HG03066 (cell line): Measurements from ENCODE around the gene CSNK1G2.
"Not testable (repeated sequence)": the region's sequence is repeated elsewhere in the genome, so short reads cannot be mapped to it uniquely, and the experiment has no call there.

ENCODE experiments used
- ATAC-seq: cut with Tn5 transposase; IDR thresholded peaks from one replicate; pipeline ENCODE4 v1.9.1; 2021; ENCODE audit warnings: low read depth; ENCODE audit not compliant: unreplicated experiment

The CSNK1G2 gene

DNA sequence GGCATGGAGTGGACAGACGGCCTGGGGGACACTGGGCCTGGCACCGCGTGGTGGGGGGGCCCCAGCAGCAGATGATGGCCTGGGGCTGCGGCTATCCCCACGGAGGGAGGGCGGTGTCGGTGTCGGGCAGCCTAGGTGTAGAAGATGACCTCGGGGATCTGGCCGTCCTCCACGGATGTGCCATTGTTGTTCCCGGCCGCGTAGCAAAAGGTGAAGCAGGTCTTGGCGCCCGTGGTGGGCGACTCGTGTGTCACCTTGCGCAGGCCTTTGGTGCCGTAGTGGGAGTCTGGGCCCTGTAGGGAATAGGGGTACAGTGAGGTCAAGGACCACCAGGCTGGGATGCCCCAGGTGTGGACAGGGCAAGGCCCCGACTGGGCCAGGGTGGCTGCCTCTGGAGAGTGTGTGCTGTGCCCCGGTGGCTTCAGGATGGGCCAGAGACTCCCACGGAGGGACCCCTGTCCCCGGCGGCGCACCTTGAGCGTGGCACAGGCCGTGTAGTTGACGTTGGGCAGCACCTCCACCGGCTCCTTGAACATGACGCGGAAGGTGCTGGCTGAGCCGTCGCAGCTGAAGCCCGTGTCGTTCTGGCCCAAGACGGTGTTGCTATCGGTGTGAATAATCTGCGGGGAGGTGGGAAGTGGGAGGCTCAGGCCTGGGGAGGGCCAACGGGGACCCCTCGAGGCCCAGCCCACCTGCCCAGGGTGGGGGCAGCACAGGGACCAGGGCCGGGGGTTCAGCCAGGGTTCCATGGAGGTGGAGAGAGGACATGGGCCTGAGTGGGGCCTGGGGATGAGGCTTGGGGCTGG lies 45.6 kb downstream of the CSNK1G2 start:
- no peak for ATAC-seq

DNA sequence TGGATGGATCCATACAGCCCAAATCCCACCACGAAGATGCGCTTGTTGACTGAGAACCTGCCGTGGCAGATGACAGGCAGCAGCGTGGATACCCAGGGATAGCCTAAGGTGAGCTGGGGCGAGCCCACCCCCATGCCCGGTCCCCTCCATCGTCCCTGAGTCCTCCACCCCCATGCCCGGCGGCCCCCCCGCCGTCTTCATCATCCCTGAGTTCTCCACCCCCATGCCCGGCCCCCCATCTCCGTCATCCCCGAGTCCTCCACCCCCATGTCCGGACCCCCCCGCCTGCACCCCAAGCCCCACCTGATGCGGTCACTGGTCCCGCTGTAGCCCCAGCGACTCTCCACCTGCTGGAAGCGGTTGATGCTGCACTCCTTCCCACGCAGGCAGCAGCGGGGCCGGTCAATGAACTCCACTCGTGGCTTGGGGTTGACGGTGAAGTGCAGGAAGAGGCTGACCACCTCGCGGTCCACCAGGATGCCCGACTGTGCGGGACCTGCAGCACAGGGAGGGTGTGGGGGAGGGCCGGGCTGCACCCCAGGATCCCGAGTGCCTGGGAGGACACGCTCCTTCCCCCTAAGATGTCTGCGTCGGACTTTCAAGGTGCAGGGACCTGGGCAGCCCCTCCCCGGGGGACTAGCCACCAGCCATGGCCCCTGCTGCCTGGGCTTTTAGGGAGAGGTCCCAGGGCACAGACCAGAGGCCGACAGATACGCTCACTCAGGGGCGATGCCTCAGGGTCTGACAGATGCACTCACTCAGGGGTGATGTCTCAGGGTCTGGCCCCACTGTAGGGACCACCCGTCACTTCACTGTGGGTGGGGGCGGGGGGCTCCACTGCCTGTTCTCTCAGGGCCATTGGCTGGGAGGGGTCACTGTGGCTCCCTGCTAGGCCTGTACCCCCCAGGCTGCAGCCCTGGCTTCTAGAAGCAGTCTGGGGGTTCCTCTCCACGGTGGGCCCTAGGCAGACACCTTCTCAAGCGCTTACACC lies 46.5 kb downstream of the CSNK1G2 start:
- no peak for ATAC-seq

DNA sequence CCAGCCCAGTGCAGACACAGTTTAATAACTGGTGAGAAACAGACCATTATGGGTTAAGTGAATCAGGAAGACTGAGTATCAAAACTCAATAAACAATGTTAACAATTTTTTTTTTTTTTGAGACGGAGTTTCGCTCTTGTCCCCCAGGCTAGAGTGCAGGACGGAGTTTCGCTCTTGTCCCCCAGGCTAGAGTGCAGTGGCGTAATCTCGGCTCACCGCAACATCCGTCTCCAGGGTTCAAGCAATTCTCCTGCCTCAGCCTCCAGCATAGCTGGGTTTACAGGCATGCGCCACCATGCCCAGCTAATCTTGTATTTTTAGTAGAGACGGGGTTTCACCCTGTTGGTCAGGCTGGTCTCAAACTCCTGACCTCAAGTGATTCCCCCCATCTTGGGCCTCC lies 47.5 kb downstream of the CSNK1G2 start:
- not testable (repeated sequence) for ATAC-seq

DNA sequence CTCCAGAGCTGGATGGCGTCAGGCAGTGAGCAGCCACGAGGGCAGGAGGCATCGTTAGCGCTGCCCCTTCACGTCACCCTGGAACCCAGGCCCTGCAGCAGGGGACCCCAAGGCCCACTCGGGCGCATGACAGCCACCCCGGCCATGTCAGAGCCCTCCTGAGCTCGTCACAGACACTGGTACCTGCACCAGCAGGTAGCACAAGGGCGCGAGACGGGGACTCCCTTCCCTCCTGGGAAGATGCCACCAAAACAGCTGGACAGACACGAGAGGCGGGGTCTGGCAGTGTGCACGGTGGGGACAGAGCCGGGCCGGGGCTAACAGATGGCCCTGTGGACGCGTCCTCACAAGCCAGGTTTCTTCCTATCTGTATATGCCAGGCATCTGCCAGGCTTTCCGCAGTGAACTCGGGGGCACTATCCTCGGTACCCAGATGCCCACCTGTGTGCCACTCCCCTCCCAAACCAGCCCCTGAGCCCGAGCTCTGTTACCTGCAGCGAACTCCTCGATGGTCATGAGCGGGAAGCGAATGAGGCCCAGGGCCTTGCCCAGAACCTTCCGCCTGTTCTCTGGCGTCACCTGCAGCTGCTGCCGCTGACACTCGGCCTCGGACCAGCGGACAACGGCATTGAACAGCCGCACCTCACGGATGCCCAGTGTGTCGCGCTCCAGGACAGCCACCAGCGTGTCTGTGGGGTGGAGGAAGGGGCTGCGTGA lies 48.7 kb downstream of the CSNK1G2 start:
- no peak for ATAC-seq

DNA sequence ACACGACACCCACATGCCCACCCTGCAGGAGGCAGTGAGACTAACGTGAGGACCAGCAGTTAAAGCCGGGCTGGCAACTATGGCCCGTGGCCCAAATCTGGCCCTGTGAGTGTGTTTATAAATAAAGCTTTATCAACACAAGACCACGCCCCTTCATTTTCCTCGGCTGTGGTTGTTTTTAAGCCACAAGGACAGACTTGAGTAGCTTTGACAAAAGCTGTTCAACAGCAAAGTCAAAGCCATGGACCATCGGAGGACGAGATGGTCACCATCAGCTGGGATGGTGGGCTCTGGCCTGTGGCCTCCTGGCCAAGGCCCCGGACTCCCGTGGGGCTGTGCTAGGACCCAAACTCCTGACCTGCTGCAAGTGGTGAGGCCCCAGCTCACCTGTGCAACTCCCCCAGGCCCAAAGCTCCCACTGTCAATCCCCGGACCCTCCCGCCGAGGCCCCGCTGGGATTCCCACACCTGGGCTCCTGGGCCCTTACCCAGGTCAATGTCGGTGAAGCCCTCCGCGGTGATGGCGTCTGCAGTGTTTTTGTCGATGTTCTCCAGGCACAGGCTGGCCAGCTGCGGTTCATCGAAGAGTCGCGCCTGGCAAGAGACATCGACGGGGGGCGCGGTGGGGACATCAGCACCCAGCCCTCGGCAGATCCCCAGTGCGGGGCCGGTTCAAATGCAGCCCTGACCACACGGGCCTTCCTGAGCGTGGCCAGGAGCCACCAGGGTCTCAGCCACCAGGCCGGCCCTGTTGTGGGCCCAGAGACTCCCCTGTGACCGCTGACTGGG lies 49.5 kb downstream of the CSNK1G2 start:
- no peak for ATAC-seq

DNA sequence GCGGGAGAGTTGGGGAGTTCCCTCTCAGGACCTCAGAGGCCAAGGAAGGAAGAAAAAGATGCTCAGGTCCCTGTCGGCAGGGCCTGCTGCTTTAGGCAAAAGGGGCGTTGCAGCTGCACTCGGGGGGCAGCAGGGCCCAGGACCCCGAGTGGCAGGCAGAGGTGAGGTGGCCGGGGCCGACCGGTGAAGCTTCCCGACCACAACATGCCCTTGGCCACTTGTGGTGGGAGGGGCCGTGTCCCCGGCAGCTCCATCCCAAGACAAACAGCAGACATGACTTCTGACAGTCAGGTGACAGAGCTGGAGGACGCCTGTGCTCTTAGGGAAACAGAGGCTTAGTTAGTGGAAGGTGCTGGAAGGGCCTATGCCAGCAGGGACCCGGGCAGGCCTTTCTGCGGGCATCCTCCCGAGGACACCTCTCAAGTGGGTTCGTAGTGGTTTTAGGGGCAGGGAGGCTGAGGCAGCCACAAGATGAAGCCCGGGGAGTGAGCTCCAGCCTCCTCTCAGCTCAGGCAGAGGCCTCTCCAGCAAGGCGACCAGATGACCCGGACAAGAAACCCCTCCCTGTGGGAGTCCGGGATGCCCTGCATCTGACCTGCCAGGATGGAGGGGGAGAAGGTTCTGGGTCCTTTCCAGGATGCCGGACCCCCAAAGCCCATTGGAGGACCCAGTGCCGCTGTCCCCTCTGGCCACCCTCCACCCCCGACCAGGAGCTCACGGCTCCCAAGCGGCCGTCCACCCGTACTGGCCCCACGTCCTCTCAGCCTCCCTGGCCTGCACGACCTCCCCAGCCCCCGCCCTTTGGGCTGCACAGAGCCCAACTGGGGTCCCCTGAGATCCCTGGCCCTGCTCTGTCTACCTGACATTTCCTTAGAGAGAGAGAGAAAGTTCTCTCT lies 50.3 kb downstream of the CSNK1G2 start:
- no peak for ATAC-seq

DNA sequence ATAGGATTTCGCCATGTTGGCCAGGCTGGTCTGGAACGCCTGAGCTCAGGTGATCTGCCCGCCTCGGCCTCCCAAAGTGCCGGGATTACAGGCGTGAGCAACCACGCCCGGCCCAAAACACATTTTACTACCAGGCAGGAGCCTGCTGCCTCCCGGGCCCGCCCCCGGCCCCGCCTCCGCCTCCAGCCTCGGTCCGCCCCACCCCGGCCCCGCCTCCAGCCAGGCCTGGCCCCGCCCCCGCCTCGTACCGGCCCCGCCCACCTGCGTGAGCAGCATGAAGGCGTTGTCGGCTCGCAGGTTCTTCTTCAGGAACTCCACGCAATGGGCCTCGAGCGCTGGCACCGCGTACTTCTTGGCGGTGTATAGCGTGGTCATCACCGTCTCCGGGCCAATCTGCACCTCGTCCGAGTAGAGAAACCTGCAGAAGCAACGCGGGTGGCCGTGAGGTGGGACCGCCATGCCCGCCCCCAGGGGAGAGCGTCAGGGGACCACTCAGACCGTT lies 51.8 kb downstream of the CSNK1G2 start:
- ATAC-seq: no peak

DNA sequence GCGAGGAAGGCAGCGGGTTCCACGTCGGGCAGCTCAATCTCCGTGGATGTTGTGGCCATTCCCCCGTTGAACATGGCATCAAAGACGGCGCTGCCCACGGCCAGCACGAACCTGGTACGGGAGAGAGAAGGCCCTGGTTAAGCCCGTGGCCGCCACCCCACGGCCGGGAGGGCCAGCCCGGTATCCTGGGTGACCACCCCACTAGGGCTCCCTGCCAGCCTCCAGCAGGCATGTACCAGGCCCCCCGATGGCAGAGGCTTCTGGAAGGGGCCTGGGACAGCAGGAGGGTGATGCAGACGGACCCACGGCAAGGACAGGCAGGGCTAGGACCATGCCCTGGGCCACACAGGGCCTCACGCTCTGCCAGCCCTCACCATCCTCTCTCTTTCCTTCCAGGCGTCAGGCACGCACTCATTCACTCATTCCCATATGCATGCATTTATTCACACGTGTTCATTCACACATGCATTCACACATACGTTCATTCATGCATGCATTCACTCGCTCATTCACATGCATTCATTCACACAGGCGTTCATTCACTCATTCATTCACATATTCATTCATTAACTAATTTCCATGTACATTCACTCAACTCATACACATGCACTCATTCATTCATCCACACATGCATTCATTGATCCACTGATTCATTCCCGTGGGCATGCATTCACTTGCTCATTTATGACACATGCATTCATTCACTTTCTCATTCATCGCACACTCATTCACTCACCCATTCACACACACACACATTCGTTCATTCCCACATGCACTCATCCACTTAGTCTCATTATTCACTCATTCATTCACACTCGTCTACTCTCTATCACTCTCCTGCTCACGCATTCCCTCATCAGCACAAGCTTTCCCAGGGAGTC lies 56.6 kb downstream of the CSNK1G2 start:
- no peak for ATAC-seq

DNA sequence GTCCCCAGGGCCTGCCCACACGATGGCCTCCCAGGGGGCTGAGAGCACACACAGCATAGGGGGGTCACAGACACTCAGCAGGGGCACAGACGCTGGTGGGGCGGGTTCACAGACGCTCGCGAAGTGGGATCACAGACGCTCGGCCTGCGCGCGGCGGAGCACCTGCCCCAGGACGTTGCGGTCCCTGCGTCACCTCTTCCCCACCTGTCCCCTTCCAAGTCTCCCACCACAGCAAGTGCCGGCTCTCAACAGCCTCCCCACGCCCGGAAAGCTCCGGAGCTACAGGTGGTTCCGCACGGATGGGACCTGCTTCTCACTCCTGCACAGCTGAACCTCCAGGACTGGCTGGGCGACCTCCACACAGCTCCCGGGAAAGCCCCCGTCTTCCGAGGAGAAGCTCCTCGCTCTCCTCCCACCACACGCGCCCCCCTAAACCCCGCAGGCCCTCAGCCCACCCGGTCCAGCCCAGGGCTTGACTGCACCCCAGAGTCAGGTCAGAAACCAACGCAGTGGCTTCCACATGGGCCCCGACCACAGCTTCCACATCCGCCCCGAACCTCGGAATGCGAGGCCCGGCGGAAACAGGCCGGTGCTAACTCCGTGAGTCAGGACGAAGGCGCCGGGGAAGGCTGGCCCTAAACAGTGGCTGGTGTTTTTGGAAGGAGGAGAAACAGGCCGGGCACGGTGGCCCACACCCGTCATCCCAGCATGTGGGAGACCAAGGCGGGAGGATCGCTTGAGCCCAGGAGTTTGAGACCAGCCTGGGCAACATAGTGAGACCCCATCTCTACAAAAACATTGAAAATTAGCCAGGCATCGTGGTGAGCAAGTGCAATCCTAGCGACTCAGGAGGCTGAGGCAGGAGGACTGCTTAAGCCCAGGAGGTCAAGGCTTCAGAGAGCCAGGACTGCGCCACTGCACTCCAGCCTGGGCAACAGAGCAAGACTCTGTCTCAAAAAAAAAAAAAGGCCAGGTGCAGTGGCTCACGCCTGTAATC lies 58.0 kb downstream of the CSNK1G2 start:
- no peak for ATAC-seq

DNA sequence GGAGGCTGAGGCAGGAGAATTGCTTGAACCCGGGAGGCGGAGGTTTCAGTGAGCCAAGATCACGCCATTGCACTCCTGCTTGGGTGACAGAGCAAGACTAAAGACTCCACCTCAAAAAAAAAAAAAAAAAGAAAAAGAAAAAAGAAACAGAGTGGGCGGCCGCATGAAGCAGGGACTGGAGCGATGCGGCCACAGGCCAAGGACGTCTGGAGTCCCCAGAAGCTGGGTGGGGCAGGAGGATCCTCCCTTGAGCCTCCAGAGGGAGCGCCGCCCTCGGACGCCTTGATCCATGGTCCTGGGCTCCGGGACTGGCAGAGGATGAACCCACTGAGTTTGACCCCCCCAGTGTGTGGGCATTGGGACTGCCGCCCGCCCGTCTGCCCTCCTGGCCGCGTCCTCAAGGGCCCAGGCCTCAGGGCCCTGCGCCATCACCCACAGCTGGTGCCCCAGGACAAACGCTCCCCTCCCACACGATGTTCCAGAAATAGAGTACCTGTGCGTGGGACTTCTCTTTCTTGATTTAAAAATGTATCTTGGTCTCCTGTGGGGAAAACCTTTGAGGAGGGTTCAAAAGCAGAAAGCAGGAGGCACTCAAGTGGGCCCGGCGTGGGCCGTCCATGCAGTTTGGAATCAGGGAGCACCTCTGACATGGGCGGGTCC lies 59.0 kb downstream of the CSNK1G2 start:
- no peak for ATAC-seq

DNA sequence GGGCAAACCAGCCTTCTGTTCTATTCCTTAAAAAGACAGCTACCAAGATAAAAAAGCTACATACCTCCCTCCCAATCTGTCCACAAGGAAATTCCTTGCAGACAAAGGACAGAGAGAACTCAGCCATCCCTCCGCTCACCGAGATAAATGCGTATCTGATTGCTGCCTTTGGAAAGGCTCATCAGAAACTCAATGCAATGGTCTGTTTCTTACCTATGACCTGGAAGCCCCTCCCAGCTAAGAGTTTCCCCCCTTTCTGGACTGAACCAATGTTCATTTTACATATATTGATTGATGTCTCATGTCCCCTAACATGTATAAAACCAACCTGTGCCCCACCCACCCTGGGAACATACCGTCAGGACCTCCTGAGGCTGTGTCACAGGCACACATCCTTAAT lies 62.9 kb downstream of the CSNK1G2 start:
- ATAC-seq: no peak

DNA sequence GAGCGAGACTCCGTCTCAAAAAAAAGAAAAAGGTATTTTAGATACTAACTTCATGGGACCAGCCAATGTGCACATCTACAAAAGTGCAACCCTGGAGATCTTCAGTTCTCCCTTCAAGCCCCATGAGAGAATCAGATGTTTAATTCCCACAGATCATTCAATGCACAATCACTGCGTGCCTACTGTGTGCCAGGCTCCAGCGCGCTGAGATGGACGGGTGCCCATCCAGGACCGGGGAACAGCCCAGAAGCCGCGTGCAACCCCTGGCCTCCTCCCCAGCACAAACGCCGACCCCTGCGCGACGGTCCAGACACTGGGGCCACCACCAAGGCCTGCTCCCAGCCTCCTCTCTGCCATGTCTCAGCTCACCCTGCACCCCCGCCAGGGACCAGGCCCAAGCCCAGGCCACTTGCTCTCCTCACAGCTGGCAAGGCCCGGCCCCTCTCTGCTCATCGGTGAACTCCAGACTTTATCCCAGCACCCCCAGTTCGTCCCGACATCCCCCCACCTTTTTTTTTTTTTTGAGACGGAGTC lies 69.2 kb downstream of the CSNK1G2 start:
- no peak for ATAC-seq

DNA sequence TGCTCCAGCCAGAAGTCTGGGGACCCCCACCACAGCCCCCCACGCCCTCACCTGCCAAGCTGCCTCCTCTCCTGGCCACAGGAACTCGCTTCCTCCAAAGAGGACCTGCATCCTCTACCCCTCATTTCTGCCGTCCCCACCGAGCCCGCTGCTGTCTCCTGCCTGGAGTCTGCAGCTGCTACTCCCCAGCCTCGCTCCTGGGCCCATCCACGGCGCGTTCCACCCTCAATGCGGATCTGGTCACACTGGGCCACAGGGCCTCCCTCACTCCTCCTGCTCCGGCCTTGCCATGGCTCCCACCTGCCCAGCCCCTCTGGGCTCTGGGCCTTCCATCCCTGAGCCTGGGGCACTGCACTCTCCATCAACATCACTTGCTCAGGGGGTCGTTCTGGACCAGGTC lies 70.2 kb downstream of the CSNK1G2 start:
- no peak for ATAC-seq

DNA sequence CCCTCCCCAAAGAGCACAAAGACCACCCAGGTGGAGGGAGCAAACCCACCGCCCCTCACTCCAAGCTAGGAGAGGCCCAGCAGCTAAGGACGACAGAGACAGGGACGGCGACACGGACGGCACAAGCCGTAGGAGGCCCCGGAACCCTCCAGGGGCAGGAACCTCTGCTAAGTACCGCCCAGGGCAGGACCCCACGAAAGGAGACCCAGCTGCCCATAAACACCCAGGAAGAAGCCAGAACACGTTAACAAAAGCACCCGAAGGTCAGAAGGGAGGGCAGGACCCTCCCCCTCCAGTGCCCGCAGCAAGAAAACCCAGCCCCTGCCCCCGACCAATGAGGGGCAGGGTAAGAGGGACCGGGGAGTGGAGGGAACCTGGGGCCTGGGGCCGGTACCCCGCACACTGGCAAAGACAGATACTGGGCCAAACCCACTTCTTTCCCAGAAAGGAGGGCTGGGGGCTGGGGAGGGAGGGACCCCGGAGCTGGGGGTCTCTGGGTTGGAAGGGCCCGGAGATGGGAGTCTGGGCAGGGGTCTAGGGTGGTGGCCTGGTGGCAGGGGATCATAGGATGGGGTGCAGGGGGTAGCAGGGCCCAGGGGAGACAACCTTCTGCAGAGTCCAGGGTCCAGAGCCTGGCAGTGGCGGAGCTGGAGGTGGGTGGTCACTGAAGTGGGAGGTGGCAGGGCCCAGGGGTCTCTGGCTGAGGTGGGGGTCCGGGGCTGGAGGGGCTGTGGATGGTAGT lies 72.1 kb downstream of the CSNK1G2 start:
- no peak for ATAC-seq

DNA sequence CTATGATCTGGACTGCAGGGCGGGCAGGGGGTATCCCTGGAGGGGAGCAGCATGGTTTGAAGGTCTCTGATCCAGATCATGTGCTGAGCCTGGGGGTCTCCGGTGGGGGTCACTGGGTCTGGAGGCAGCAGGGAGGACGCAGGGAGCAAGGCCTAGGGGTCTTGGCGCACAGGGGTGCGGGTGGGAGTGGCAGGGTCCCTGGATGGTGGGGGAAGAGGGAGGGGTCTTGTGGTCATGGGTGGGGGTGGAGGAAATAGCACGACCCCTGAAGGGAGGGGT lies 72.7 kb downstream of the CSNK1G2 start:
- ATAC-seq: no peak

DNA sequence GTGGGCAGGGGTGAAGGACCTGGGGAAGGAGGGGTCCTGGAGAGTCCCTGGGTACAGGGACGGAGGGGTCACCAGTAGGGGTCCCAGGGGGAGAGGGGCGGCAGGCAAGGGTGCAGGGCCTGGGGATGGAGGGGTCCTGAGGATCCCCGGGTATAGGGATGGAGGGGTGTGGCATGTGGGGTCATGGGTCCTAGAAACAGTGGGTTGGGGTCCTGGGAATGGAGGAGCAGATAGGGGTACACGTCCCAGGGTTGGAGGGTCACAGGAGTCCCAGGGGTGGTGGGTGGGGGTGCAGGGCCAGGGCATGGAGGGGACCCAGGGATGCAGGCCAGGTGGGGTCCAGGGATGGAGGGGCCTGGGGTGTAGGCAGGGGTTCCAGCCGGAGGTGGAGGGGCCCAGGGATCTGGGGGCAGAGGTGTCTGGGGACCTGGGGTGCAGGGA lies 73.2 kb downstream of the CSNK1G2 start:
- no peak for ATAC-seq
